H1 (cell line): Measurements from ENCODE around the gene DTNB. TPM values are rescaled to one million over a fixed set of nuclear protein-coding genes. Genes with fewer than 3 reads are reported as not detected.

Experiments used
- CTCF ChIP-seq, 3 experiments: IDR thresholded peaks; 1 replicate in 2 of 3; 2 replicates in 1 of 3; pipeline versions ENCODE4 v1.5.1 to v1.6.1; 2011; ENCODE audit warnings: low read length in 3 of 3, mild to moderate bottlenecking in 3 of 3, inconsistent platforms in 2 of 3, low read depth in 1 of 3, moderate library complexity in 1 of 3; ENCODE audit not compliant: insufficient read depth in 1 of 3; ENCODE audit errors: control extremely low read depth in 1 of 3
- JUN ChIP-seq: IDR thresholded peaks from 2 replicates; pipeline ENCODE4 v1.6.1; 2011; ENCODE audit warnings: low read depth, mild to moderate bottlenecking, improper control_type of control experiment, low read length
- NRF1 ChIP-seq: IDR thresholded peaks from 2 replicates; pipeline ENCODE4 v1.6.1; 2011; ENCODE audit warnings: mild to moderate bottlenecking, low read depth, low read length, improper control_type of control experiment
- polyA plus RNA-seq, 7 experiments: library from polyadenylated mRNA; depleted of rRNA in 3 of 7; stranded (reverse) in 5 of 7; unstranded in 2 of 7; fragments of >200 nt in 5 of 7; fragments of 200-250 nt in 2 of 7; gene quantifications; 1 replicate in 5 of 7; 2 replicates in 1 of 7; 4 replicates in 1 of 7; pipeline versions ENCODE4 v1.2.1 to v1.2.3, GENCODE V29; 2011 to 2013; ENCODE audit warnings: missing spikeins in 2 of 7, mixed read lengths in 2 of 7
- total RNA-seq: library from RNA; stranded (reverse); fragmentation: NEBNext Ultra II Directional; extraction: Animal tissue kit (Norgen Biotek cat#: 25700); gene quantifications from 2 replicates; pipeline ENCODE4 v1.2.1, GENCODE V29; 2021

The DTNB gene
- total and polyA plus RNA-seq, 2 of the 8 experiments (the other 6 are each of a cell fraction or from before 2014, with no cell fraction given), result 39.6 to 49.5 TPM

GRCh38 chr2:25398534-25398933 lies 274.8 kb downstream of the DTNB start (continued):
- TF ChIP-seq CTCF (IDR thresholded peaks at IDR 0.05; ENCODE audit: control extremely low read depth in 1 of 3, insufficient read depth in 1 of 3, low read depth in 1 of 3, low read length in 3 of 3), result no peak
- no peak for TF ChIP-seq JUN
- no peak for TF ChIP-seq NRF1
